A673 (cell line): Measurements from ENCODE around the gene SLC7A8. TPM values are rescaled to one million over a fixed set of nuclear protein-coding genes. Genes with fewer than 3 reads are reported as not detected.
A peak's percentile ranks its signal among the peaks of the same experiment; 100 is the strongest.

Experiments used
- BruUV-seq: library from RNA; stranded (reverse); fragments of 400-500 nt; replicated peaks from 2 replicates; lab custom pipeline; 2021; lab: Mats Ljungman, UMichigan
- CTCF ChIA-PET: fragments of 300-600 bp; sonication (Branson Sonifier 250); formaldehyde crosslinking; loops from one replicate; lab custom pipeline; 2022; ENCODE audit warnings: antibody characterized with exemption; lab: Charles Lee
- POLR2A ChIA-PET: fragments of 300-600 bp; sonication (Branson Sonifier 250); formaldehyde crosslinking; loops from one replicate; lab custom pipeline; 2022; ENCODE audit warnings: antibody characterized with exemption; ENCODE audit not compliant: low non-redundant PET; lab: Charles Lee
- DNase-seq: peaks from one replicate; pipeline ENCODE4 v3.0.0-alpha.2; 2015; ENCODE audit warnings: low spot score
- H3K27ac ChIP-seq: fragments of 200-600 bp; sonication (generic); 2 replicates; pipeline ENCODE4 v1.5.1; 2016; ENCODE audit warnings: mixed run types, low read depth, mild to moderate bottlenecking, mixed read lengths, antibody characterized with exemption, low read length; ENCODE audit not compliant: poor library complexity, severe bottlenecking
- H3K27me3 ChIP-seq: fragments of 200-600 bp; sonication (generic); replicated peaks from 2 replicates; pipeline ENCODE4 v1.6.1; 2017; ENCODE audit warnings: mixed run types, low read depth, mild to moderate bottlenecking, mixed read lengths, antibody characterized with exemption, low read length; ENCODE audit not compliant: insufficient read depth, poor library complexity
- H3K36me3 ChIP-seq: fragments of 200-600 bp; sonication (generic); 2 replicates; pipeline ENCODE4 v1.6.1; 2016; ENCODE audit warnings: mixed run types, mild to moderate bottlenecking, mixed read lengths, antibody characterized with exemption, low read length; ENCODE audit not compliant: insufficient read depth, poor library complexity, severe bottlenecking
- H3K4me1 ChIP-seq: fragments of 200-600 bp; sonication (generic); 2 replicates; pipeline ENCODE4 v1.6.1; 2017; ENCODE audit warnings: mixed run types, mild to moderate bottlenecking, mixed read lengths, antibody characterized with exemption, low read length; ENCODE audit not compliant: insufficient read depth, poor library complexity, severe bottlenecking
- H3K4me3 ChIP-seq: fragments of 200-600 bp; sonication (generic); 2 replicates; pipeline ENCODE4 v1.5.1; 2016; ENCODE audit warnings: low read depth, mixed run types, mild to moderate bottlenecking, mixed read lengths, low read length; ENCODE audit not compliant: poor library complexity, severe bottlenecking
- H3K9me3 ChIP-seq: fragments of 200-600 bp; sonication (generic); 2 replicates; pipeline ENCODE4 v1.6.1; 2016; ENCODE audit warnings: mixed run types, low read depth, mild to moderate bottlenecking, mixed read lengths, antibody characterized with exemption, low read length; ENCODE audit not compliant: poor library complexity, severe bottlenecking
- CTCF ChIP-seq: fragments of 300-800, 200-600 bp; sonication (generic); conservative IDR thresholded peaks from 2 replicates; pipeline ENCODE4 v1.5.1; 2017; ENCODE audit warnings: low read depth, mild to moderate bottlenecking, antibody characterized with exemption, low read length, moderate library complexity, mixed read lengths
- EZH2 ChIP-seq: fragments of 200-600 bp; sonication (generic); IDR thresholded peaks from 2 replicates; pipeline ENCODE4 v1.6.1; 2017; ENCODE audit warnings: borderline replicate concordance, low read depth, mild to moderate bottlenecking, mixed read lengths, antibody characterized with exemption, low read length; ENCODE audit not compliant: poor library complexity, severe bottlenecking
- intact Hi-C: fragments of 100-400 bp; cut with micrococcal nuclease; formaldehyde crosslinking; loops from one replicate; pipeline ENCODE4 v1.10.0; 2022; ENCODE audit not compliant: unreplicated experiment
- total RNA-seq: library from RNA; stranded (reverse); gene quantifications from 2 replicates; pipeline ENCODE4 v1.2.3, GENCODE V29; 2021

SLC7A8 gene
- total RNA-seq, 1 experiment from 2014 or later, result 18.3 TPM

- Histone ChIP-seq H3K27ac (peak overlapping the region; percentile 93), H3K9me3 (no peaks in the 10 kb centered on the region), H3K27me3 (no peaks in the 10 kb centered on the region), H3K36me3 (no peaks in the 10 kb centered on the region), H3K4me1 (peaks cover 34% of the 10 kb centered on the region), H3K4me3 (no peak overlapping the region)
- TF ChIP-seq EZH2, result no peak
- TF ChIP-seq CTCF, result no peak
- BruUV-seq, result no TSS peak
- intact Hi-C loops, result no loop called here
- ChIA-PET CTCF (interaction anchor here (1.4 kb wide), 1 partner anchor 33 kb away, joined by 9 read pairs; no protein-coding TSS in a partner anchor), POLR2A (interaction anchor here (0.8 kb wide), 1 partner anchor 13 kb away, joined by 4 read pairs; no protein-coding TSS in a partner anchor)
- DNase-seq, result peak; percentile 60
These were observed 29.3 kb downstream of the SLC7A8 start for GRCh38 chr14:23153851-23154796.

- H3K9me3 ChIP-seq, result no peaks in the 10 kb centered on the region
- H3K27ac ChIP-seq, result no peak overlapping the region
- peaks cover 33% of the 10 kb centered on the region for H3K4me1 ChIP-seq
- intact Hi-C loops, result no loop called here
- BruUV-seq, result no TSS peak
- no peaks in the 10 kb centered on the region for H3K36me3 ChIP-seq
- CTCF ChIA-PET, result interaction anchor here (0.6 kb wide), 1 partner anchor 31 kb away, joined by 14 read pairs; no protein-coding TSS in a partner anchor
- no peak for DNase-seq
- no peak for TF ChIP-seq CTCF
- no peak for TF ChIP-seq EZH2
- POLR2A ChIA-PET, result no interaction called here
- no peak overlapping the region for H3K4me3 ChIP-seq
- H3K27me3 ChIP-seq, result no peaks in the 10 kb centered on the region
These were observed 32.1 kb downstream of the SLC7A8 start for GRCh38 chr14:23151342-23151741.

- no peak overlapping the region for H3K4me3 ChIP-seq
- POLR2A ChIA-PET, result no interaction called here
- peaks cover 17% of the 10 kb centered on the region for H3K4me1 ChIP-seq
- intact Hi-C loops, result no loop called here
- H3K27me3 ChIP-seq, result no peaks in the 10 kb centered on the region
- no peak for DNase-seq
- no peaks in the 10 kb centered on the region for H3K36me3 ChIP-seq
- no peak overlapping the region for H3K27ac ChIP-seq
- H3K9me3 ChIP-seq, result no peaks in the 10 kb centered on the region
- no TSS peak for BruUV-seq
- CTCF ChIA-PET, result no interaction called here
- no peak for TF ChIP-seq CTCF
- TF ChIP-seq EZH2, result no peak
These were observed 33.7 kb downstream of the SLC7A8 start for GRCh38 chr14:23149745-23150144.
